ENCODE results near the gene PRKN.

DNA sequence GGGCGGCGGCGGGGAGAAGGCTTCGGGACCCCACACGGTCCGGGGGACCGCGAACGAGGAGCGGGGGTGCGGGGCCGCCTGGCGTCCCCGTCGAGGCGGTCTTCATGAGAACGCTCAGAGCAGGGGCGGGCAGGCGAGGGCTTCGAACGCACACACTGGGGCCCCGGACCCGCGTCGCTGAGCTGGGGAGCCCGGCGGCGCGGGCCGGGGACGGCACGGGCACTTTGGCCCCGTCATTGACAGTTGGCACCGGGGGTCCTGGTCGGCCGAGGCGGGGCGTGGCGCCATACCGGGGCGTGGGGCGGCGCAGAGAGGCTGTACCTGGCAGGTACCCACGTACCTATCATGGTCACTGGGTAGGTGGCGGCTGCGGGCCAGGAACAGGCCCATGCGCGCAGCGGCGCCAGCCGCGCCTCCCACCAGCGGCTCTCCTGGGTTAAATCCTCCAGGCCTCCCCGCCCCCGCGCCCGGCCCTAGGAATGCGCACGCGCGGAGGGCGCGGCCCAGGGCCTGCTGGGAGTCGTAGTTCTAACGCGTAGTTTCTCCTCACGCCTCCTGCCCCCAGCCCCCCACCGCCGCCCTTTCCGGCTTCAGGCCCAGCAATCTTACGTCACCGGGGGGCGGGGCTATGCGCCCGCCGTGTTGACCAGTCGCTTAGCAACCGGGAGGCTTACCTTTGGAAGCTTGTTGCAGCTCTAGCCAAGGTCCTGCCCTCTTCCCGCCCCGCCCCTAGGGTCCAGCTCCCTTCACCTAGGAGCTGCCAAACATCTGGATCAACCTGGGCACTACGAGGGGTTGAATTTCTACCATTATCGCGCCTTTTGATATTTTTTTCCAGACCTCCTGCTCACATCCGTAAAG lies at the start of gene PRKN, which contains the start of gene PACRG:
- TF ChIP-seq, protein P1, sequence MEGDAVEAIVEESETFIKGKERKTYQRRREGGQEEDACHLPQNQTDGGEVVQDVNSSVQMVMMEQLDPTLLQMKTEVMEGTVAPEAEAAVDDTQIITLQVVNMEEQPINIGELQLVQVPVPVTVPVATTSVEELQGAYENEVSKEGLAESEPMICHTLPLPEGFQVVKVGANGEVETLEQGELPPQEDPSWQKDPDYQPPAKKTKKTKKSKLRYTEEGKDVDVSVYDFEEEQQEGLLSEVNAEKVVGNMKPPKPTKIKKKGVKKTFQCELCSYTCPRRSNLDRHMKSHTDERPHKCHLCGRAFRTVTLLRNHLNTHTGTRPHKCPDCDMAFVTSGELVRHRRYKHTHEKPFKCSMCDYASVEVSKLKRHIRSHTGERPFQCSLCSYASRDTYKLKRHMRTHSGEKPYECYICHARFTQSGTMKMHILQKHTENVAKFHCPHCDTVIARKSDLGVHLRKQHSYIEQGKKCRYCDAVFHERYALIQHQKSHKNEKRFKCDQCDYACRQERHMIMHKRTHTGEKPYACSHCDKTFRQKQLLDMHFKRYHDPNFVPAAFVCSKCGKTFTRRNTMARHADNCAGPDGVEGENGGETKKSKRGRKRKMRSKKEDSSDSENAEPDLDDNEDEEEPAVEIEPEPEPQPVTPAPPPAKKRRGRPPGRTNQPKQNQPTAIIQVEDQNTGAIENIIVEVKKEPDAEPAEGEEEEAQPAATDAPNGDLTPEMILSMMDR (IDR thresholded peaks at IDR 0.05; ENCODE audit: low read length) = no peak
- no peak for TF ChIP-seq EZH2 (IDR thresholded peaks at IDR 0.05; ENCODE audit: borderline replicate concordance, low read length)

Measured in OCI-LY1 (cell line).